Lung (tissue), 12 donors: ENCODE measurements around the gene CDK5R2. TPM values are rescaled to one million over a fixed set of nuclear protein-coding genes. Genes with fewer than 3 reads are reported as not detected.

Experiments
- ATAC-seq: fragments of 200-7000 bp; cut with Tn5 transposase; one replicate; pipeline ENCODE4 v1.9.1; 2020; ENCODE audit warnings: moderate number of reproducible peaks; ENCODE audit not compliant: insufficient read depth, low FRiP score
- DNase-seq, 3 donors: peaks; one replicate each; pipeline ENCODE4 v3.0.0-alpha.2; 2013 to 2017
- H3K27ac ChIP-seq, 2 donors: one replicate each; pipeline ENCODE4 v1.5.1; 2013; ENCODE audit warnings: mild to moderate bottlenecking in 2 of 2, moderate library complexity in 2 of 2, control low read depth in 1 of 2, inconsistent platforms in 1 of 2, low read depth in 1 of 2, low read length in 1 of 2
- H3K27me3 ChIP-seq, 3 donors: one replicate each; pipeline ENCODE4 v1.5.1; 2013; ENCODE audit warnings: low read length in 2 of 3; ENCODE audit not compliant: control insufficient read depth in 3 of 3, insufficient read depth in 3 of 3
- H3K36me3 ChIP-seq, 4 donors: one replicate each; pipeline ENCODE4 v1.5.1; 2013; ENCODE audit warnings: low read length in 4 of 4, mild to moderate bottlenecking in 1 of 4, moderate library complexity in 1 of 4; ENCODE audit not compliant: control insufficient read depth in 4 of 4, insufficient read depth in 4 of 4
- H3K4me1 ChIP-seq, 5 donors: one replicate each; pipeline ENCODE4 v1.5.1; 2013; ENCODE audit warnings: low read length in 5 of 5, mild to moderate bottlenecking in 2 of 5, moderate library complexity in 1 of 5; ENCODE audit not compliant: control insufficient read depth in 5 of 5, insufficient read depth in 5 of 5
- H3K4me3 ChIP-seq: one replicate; pipeline ENCODE4 v1.5.1; 2013; ENCODE audit warnings: mild to moderate bottlenecking, control low read depth, moderate library complexity
- H3K9ac ChIP-seq, 2 donors: one replicate each; pipeline ENCODE4 v1.5.1; 2013; ENCODE audit warnings: low read length in 2 of 2, control low read depth in 1 of 2; ENCODE audit not compliant: insufficient read depth in 1 of 2
- H3K9me3 ChIP-seq, 4 donors: one replicate each; pipeline ENCODE4 v1.5.1; 2013; ENCODE audit warnings: low read length in 3 of 4, mild to moderate bottlenecking in 1 of 4, moderate library complexity in 1 of 4; ENCODE audit not compliant: control insufficient read depth in 4 of 4, insufficient read depth in 3 of 4
- WGBS, 2 donors: extraction: QIAGEN DNeasy Blood & Tissue Kit; methylation state at CpG; one replicate each; pipeline ENCODE4 v1.1.7; 2013; 5-methylcytosine and 5-hydroxymethylcytosine counted together
- polyA plus RNA-seq, 2 donors: library from polyadenylated mRNA; stranded (reverse); fragments of 200-250 nt; gene quantifications; one replicate each; pipeline ENCODE4 v1.2.1, GENCODE V29; 2013
- total RNA-seq, 2 donors: library from RNA; depleted of rRNA in 1 of 2; stranded (reverse); fragments of >200 nt in 1 of 2; gene quantifications; one replicate each; pipeline ENCODE4 v1.2.1, GENCODE V29; 2014 to 2021
- TF ChIP-seq, protein P1 (sequence below): IDR thresholded peaks from 2 replicates; pipeline ENCODE4 v1.5.1; 2012; ENCODE audit warnings: mild to moderate bottlenecking; ENCODE audit errors: control extremely low read depth, extremely low read depth
- donor health status: control.
- donor health status: control.
- donor health status: Bipolar disorder and iron deficiency.
- donor health status: healthy.
- donor health status: DM: yes; HTN: yes; CAD: no.

Gene CDK5R2
- total and polyA plus RNA-seq, 4 donors = 0.03 to 0.17 (median 0.08) TPM; not detected in 1

DNA sequence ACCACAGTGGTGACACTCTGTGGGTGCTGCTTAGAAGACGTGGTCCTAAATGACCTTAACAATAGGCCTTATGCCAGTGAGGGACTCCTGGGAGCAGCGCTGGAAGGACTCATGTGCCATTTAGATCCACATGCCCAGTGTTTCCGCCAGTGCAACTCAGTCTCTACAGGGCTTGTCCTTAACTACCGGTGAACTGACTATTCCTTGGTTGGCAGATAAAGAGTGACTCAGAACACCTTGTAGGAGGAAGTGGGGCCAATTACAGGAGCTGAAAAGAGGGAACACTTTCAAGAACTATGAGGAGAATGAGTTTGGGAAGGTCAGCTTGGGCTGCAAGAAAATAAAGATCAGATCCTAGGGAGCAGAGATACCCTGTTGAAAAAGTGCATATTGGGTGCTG is 1.8 kb upstream of the CDK5R2 start:
- TF ChIP-seq, protein P1, sequence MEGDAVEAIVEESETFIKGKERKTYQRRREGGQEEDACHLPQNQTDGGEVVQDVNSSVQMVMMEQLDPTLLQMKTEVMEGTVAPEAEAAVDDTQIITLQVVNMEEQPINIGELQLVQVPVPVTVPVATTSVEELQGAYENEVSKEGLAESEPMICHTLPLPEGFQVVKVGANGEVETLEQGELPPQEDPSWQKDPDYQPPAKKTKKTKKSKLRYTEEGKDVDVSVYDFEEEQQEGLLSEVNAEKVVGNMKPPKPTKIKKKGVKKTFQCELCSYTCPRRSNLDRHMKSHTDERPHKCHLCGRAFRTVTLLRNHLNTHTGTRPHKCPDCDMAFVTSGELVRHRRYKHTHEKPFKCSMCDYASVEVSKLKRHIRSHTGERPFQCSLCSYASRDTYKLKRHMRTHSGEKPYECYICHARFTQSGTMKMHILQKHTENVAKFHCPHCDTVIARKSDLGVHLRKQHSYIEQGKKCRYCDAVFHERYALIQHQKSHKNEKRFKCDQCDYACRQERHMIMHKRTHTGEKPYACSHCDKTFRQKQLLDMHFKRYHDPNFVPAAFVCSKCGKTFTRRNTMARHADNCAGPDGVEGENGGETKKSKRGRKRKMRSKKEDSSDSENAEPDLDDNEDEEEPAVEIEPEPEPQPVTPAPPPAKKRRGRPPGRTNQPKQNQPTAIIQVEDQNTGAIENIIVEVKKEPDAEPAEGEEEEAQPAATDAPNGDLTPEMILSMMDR = no peak
- Histone ChIP-seq H3K9me3 (peaks cover 0 to 8% (median 0%) of the 10 kb centered on the region in 4 donors), H3K9ac (no peak overlapping the region), H3K4me1 (peaks cover 0 to 8% (median 3%) of the 10 kb centered on the region in 5 donors), H3K36me3 (no peaks in the 10 kb centered on the region), H3K27ac (no peak overlapping the region), H3K27me3 (peaks cover 23 to 57% (median 28%) of the 10 kb centered on the region in 3 donors), H3K4me3 (no peak overlapping the region)
- WGBS, 2 donors = 80 to 91% methylated on average over 4 of the region's 4 CpGs
- DNase-seq (no peak), ATAC-seq (no peak)

DNA sequence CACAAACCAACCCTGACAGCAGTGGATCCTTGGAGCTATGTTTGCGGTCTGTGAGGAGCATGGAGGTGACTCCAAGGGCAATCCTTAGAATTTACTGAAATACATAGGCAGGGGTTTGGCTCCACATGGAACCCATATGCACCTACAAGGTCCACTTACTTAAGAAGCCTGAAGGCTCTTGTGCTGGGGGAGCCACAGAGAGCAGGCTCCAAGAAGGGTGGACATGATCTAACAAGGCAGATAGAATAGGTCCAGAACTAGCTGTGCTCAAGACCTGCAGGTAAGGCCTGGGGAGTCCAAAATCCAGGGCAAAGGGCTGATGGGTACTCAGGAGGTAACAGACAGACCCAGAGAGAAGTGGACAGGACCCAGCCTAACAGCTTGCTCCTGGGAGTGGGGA is 1.2 kb upstream of the CDK5R2 start:
- H3K27me3 ChIP-seq = peaks cover 29 to 62% (median 34%) of the 10 kb centered on the region in 3 donors
- ATAC-seq (no peak), DNase-seq (no peak)
- H3K9me3 ChIP-seq = peaks cover 0 to 8% (median 0%) of the 10 kb centered on the region in 4 donors
- WGBS, 2 donors = 92 to 100% methylated on average over 1 of the region's 1 CpG
- H3K36me3 ChIP-seq = no peaks in the 10 kb centered on the region
- TF ChIP-seq, protein P1 = no peak
- no peak overlapping the region for H3K4me3 ChIP-seq
- no peak overlapping the region for H3K9ac ChIP-seq
- no peak overlapping the region for H3K27ac ChIP-seq
- H3K4me1 ChIP-seq = peaks cover 0 to 14% (median 3%) of the 10 kb centered on the region in 5 donors

DNA sequence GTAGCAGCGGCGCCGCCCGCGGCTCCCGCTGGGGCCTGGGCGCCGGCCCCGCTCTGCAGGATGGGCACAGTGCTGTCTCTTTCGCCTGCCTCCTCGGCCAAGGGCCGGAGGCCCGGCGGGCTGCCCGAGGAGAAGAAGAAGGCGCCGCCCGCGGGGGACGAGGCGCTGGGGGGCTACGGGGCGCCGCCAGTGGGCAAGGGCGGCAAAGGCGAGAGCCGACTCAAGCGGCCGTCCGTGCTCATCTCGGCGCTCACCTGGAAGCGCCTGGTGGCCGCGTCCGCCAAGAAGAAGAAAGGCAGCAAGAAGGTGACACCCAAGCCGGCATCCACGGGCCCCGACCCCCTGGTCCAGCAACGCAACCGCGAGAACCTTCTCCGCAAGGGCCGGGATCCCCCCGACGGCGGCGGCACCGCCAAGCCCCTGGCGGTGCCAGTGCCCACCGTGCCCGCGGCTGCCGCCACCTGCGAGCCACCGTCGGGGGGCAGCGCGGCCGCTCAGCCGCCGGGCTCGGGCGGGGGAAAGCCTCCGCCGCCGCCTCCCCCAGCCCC is 369 bp downstream of the CDK5R2 start:
- H3K9me3 ChIP-seq = peaks cover 0 to 8% (median 0%) of the 10 kb centered on the region in 4 donors
- H3K27me3 ChIP-seq = peaks cover 43 to 72% (median 48%) of the 10 kb centered on the region in 3 donors
- peaks cover 0 to 14% (median 3%) of the 10 kb centered on the region in 5 donors for H3K4me1 ChIP-seq
- H3K27ac ChIP-seq = no peak overlapping the region
- no peak overlapping the region for H3K4me3 ChIP-seq
- no peak for DNase-seq
- no peak overlapping the region for H3K9ac ChIP-seq
- no peak for ATAC-seq
- TF ChIP-seq, protein P1 = no peak
- H3K36me3 ChIP-seq = no peaks in the 10 kb centered on the region
- WGBS, 2 donors = 2 to 3% methylated on average over 37 to 67 of the region's 67 CpGs
